Right lobe of liver (tissue), 4 donors: ENCODE measurements around the gene HPGD.

Source experiments
- CTCF ChIP-seq, 4 donors: fragments of 200-600 bp in 3 of 4; fragments of 450-650 bp in 1 of 4; IDR thresholded peaks; one replicate each; pipeline versions ENCODE4 v1.5.1 to v1.8.0; 2016 to 2022; ENCODE audit warnings: antibody characterized with exemption in 4 of 4, mild to moderate bottlenecking in 2 of 4
- POLR2A ChIP-seq: fragments of 450-650 bp; IDR thresholded peaks from one replicate; pipeline ENCODE4 v1.6.1; 2017; ENCODE audit warnings: antibody characterized with exemption, mild to moderate bottlenecking
- donor health status: DM: no; HTN: no; CAD: no.
- donor health status: DM: no; HTN: no; CAD: no.
- donor health status: DM: no; HTN: yes; CAD: no.

- no peak for TF ChIP-seq CTCF (IDR thresholded peaks at IDR 0.05)
- no peak for TF ChIP-seq POLR2A
Observed at GRCh38 chr4:174534461-174534860, 12.2 kb upstream of the HPGD start.
